Mucosa of rectum (tissue), 2 donors: ENCODE measurements around the gene MRPL55.

Experiments
- H3K27ac ChIP-seq, 2 donors: one replicate each; pipeline ENCODE4 v1.7.0; 2013; ENCODE audit warnings: inconsistent platforms in 2 of 2, low read depth in 2 of 2, low read length in 2 of 2
- H3K27me3 ChIP-seq, 2 donors: one replicate each; pipeline ENCODE4 v1.7.0; 2013; ENCODE audit warnings: low read length in 2 of 2; ENCODE audit not compliant: control insufficient read depth in 2 of 2, insufficient read depth in 2 of 2
- H3K36me3 ChIP-seq, 2 donors: one replicate each; pipeline ENCODE4 v1.7.0; 2013; ENCODE audit warnings: low read length in 2 of 2; ENCODE audit not compliant: control insufficient read depth in 2 of 2, insufficient read depth in 2 of 2
- H3K4me1 ChIP-seq, 2 donors: one replicate each; pipeline ENCODE4 v1.7.0; 2013; ENCODE audit warnings: low read length in 2 of 2, mild to moderate bottlenecking in 1 of 2; ENCODE audit not compliant: control insufficient read depth in 2 of 2, insufficient read depth in 2 of 2
- H3K4me3 ChIP-seq, 2 donors: one replicate each; pipeline ENCODE4 v1.7.0; 2013; ENCODE audit warnings: low read length in 2 of 2
- H3K9ac ChIP-seq, 2 donors: one replicate each; pipeline ENCODE4 v1.7.0; 2013; ENCODE audit warnings: low read length in 2 of 2, low read depth in 1 of 2, mild to moderate bottlenecking in 1 of 2
- H3K9me3 ChIP-seq, 2 donors: one replicate each; pipeline ENCODE4 v1.7.0; 2013; ENCODE audit warnings: low read length in 2 of 2; ENCODE audit not compliant: control insufficient read depth in 2 of 2
- donor health status: healthy.
- donor health status: Normal muscosa, but diverticular disease.

MRPL55 gene

DNA sequence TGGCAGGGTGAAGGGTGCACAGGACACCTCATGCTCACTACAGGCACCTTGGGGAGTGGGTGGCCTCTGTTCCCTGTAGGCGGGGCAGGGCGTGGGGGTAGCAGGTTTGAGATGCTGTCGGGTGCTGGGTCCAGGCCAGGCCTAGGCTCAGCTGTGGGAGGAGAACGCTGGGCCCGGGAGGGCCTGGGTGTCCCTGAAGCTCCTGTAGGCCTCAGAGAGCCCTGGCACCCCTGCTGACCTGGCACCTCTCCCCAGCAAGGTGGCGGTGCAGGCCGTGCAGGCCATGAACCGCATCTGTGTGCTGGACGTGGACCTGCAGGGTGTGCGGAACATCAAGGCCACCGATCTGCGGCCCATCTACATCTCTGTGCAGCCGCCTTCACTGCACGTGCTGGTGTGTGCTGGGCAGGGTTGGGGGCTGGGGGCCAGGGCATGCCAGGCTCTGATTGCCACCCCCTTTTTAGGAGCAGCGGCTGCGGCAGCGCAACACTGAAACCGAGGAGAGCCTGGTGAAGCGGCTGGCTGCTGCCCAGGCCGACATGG lies 38.1 kb upstream of the MRPL55 start:
- Histone ChIP-seq H3K9me3 (no peaks in the 10 kb centered on the region), H3K27me3 (no peaks in the 10 kb centered on the region), H3K4me3 (no peak overlapping the region), H3K36me3 (peaks cover 14 to 18% of the 10 kb centered on the region in 2 donors), H3K9ac (no peak overlapping the region), H3K27ac (no peak overlapping the region), H3K4me1 (peaks cover 9 to 11% of the 10 kb centered on the region in 2 donors)

DNA sequence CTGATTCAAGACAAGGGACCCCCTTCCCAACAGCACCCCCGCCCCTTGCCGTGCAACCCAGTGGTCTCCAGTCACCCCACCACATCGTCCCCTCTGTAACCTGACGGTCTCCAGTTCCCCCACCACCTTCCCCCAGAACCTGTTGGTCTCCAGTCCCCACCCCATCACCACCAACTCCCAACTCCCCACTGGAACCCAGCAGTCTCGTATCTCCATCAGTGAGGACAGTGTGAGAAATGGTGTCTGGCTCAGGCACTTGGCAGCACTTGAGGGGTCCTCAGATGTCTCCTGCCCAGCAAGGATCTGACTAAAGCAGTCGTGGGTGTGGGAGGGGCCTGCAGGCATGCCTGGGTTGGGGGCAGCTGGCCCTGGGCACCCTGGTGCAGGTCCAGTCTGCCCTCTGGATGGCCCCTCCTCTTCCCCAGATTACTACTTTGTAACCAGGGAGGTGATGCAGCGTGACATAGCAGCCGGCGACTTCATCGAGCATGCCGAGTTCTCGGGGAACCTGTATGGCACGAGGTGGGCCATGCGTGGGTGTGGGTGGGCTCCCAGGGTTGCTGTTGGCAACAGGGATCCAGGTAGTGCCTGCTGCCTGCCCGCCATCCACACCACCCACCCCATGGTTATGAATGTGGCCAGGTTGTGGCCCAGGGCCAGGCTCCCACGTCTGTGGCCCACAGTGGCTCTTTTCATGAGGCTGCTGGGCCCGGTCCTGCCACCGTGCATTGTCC lies 37.5 kb upstream of the MRPL55 start:
- Histone ChIP-seq H3K4me3 (no peak overlapping the region), H3K27me3 (no peaks in the 10 kb centered on the region), H3K9ac (no peak overlapping the region), H3K36me3 (peaks cover 14 to 22% of the 10 kb centered on the region in 2 donors), H3K27ac (no peak overlapping the region), H3K4me1 (peaks cover 16 to 18% of the 10 kb centered on the region in 2 donors), H3K9me3 (no peaks in the 10 kb centered on the region)

DNA sequence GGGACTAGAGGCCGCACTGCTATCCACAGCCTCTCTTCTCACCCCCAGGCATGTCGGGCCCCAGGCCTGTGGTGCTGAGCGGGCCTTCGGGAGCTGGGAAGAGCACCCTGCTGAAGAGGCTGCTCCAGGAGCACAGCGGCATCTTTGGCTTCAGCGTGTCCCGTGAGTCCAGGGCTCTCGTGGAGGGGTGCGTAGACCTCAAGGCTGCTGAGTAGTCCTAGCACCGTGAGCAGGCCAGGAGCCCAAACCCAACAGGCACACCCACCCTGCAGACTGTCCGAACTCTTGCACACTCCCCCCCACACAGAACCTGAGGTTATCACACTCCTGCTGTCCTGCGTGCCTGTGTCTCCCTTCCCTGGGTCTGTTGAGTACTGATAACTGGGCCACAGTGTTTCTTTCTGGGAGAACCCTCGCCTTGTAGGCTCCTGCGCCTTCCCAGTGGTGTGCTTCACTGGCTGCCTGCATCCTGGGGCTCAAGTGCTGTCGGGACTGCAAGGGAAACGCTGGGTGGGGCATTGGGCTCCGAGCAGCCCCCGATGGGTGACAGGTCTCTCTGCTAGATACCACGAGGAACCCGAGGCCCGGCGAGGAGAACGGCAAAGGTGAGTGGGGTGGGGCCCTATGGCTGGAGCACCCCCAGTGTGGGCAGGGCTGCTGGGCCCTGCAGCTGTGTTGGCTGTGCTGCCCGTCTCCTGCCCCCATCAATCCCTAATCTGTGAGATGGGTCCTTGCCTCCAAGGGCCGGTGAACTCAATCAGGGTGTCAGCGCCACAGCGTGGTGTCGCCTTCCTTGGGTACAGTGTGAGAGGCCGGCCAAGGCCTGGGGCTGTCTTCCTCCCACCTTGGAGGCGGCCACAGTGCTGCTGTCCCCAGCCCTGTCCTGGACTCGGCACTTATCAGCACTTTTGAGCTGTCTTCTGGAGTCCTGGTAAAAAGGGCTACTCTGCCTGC lies 36.6 kb upstream of the MRPL55 start:
- Histone ChIP-seq H3K9ac (no peak overlapping the region), H3K4me3 (no peak overlapping the region), H3K27ac (no peak overlapping the region), H3K9me3 (no peaks in the 10 kb centered on the region), H3K27me3 (no peaks in the 10 kb centered on the region), H3K4me1 (peaks cover 21 to 22% of the 10 kb centered on the region in 2 donors), H3K36me3 (peaks cover 14 to 22% of the 10 kb centered on the region in 2 donors)

DNA sequence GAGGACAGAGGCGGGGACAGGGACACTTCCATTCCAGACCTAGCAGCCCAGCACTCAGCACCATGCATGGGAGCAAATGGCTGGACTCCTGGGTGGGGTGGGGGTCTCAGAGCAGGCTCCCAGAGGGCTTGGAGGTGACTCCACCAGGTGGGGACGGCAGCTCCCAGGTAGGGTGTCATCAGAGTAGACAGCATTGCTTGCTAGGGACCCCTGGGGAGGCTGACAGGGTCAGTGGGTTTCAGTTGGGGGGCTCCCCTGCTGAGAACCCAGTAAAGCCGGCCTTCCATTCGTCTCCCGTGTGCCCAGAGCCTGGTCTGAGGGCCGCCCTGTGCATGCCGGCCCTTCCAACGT lies 35.9 kb upstream of the MRPL55 start:
- Histone ChIP-seq H3K36me3 (peaks cover 14 to 22% of the 10 kb centered on the region in 2 donors), H3K9me3 (no peaks in the 10 kb centered on the region), H3K9ac (no peak overlapping the region), H3K4me1 (peaks cover 21 to 22% of the 10 kb centered on the region in 2 donors), H3K4me3 (no peak overlapping the region), H3K27ac (no peak overlapping the region), H3K27me3 (no peaks in the 10 kb centered on the region)

DNA sequence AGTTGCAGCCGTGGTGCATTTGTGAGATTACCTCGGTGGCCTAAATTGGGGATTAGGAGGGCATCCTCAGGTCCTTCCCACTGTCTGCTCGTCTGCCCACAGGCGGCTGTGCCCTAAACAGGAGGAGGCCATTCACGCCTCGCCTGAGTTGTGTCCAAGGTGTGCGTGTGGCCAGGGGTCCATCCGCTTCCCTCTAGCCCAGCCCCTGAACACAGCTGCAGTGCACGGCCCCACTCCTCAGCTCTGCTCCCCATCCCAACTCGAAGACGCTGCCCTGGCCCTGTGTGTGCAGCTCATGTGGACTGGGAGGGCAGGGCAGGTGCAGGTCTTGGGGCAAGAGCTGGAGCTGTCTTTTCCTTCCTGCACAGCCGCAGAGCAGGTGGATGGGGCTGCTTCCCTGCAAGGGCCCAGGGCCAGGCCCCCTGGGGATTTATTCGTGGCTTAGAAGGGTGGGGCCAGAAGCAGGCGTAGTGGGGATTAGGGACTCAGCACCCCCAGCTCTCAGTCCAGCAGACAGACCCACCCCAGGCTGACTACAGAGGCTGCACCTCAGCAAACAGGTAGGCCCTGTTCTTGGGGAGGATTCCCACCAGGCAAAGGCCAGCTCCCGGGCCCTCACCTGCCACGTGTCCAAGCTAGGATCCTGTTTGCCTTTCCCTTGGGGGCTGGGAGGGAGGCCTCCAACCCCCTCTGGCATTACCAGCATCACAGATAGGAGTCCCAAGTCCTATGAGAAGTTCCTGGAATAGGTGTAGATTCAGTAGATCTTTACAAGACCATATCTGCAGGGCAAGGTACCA lies 35.3 kb upstream of the MRPL55 start:
- Histone ChIP-seq H3K9me3 (no peaks in the 10 kb centered on the region), H3K4me3 (no peak overlapping the region), H3K27me3 (no peaks in the 10 kb centered on the region), H3K36me3 (peaks cover 14 to 22% of the 10 kb centered on the region in 2 donors), H3K9ac (no peak overlapping the region), H3K4me1 (peaks cover 21 to 22% of the 10 kb centered on the region in 2 donors), H3K27ac (no peak overlapping the region)

DNA sequence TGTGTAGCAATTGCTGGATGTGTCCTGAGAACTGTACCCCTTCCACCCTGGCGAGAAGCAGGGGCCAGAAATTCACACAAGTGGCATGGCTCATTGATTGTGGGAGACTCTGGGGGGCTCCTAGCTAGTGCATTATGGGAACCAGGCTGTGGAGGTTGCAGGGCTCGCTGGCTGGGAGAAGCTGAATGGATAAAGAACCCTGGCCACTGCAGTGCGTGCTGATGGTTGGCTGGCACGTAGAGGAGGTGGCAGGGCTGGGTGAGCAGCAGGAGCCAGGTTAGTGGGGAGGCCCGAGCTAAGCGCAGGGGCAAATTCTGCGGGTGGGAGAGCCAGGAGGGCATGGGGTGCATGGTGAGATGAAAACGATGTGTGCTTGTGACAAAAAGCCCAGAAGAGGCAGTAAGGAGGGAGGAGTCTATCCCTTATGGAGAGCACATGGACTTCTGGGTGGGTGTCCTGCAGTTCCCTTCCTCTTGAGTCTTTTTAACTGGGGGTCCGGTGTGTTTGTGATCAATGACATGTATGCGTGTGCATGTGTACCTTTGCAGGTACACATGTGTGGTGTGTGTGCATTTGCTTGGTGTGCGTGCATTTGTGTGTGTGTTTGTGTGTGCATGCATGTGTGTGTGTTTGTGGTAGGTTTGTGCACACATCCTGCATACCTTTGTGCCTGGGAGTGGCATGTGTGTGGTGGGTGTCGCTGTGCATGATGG lies 34.5 kb upstream of the MRPL55 start:
- Histone ChIP-seq H3K27me3 (no peaks in the 10 kb centered on the region), H3K36me3 (peaks cover 14 to 21% of the 10 kb centered on the region in 2 donors), H3K27ac (no peak overlapping the region), H3K4me3 (no peak overlapping the region), H3K4me1 (peaks cover 21 to 22% of the 10 kb centered on the region in 2 donors), H3K9ac (no peak overlapping the region), H3K9me3 (no peaks in the 10 kb centered on the region)

DNA sequence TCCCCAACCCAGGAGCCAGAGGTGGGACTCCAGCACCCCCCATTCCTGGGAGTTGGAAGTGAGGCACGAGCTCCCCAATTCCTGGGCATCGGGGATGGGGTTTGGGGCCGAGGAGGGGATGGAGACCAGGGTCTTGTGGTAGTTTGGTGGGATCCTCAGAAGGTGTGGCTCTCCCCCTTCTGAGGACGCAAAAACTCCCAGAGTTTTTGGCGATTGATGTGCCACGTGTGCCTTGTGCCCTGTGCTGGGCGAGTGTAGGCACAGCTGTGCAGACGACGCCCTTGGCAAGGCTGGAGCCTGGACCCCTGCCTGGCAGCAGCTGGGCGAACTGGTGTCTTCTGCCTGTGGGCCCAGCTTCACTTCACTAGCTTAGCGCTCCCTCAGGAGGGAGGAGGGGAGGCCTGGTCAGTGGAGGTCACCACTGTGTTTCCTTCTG lies 33.6 kb upstream of the MRPL55 start:
- Histone ChIP-seq H3K9me3 (no peaks in the 10 kb centered on the region), H3K4me3 (no peak overlapping the region), H3K4me1 (peaks cover 21 to 22% of the 10 kb centered on the region in 2 donors), H3K27me3 (no peaks in the 10 kb centered on the region), H3K9ac (no peak overlapping the region), H3K36me3 (peaks cover 10 to 15% of the 10 kb centered on the region in 2 donors), H3K27ac (no peak overlapping the region)

DNA sequence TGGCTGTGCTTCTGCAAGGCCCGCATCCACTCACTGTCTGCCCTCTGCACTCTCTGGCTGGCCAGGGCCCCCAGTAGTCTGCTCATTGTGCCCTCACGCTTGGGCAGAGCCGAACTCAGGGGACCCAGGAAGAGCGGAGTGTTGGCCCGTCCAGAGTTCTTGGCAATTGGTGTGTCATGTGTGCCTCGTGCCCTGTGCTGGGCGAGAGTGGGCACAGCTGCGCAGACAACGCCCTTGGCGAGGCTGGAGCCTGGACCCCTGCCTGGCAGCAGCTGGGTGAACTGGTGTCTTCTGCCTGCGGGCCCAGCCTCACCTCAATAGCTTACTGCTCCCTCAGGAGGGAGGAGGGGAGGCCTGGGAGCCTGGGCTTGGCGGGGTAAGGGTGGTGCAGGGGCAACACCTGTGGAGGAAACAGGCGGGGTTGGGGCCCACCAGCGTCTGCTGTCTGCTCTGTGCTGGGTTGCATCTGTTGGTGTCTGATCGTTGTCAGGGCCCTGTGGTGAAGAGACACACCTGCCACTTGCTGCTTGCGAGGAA lies 33.1 kb upstream of the MRPL55 start:
- peak overlapping the region; percentile 85 to 90 for H3K4me3 ChIP-seq
- H3K27me3 ChIP-seq, result no peaks in the 10 kb centered on the region
- H3K27ac ChIP-seq, result peak overlapping the region; percentile 98 to 100
- peaks cover 10 to 12% of the 10 kb centered on the region in 2 donors for H3K36me3 ChIP-seq
- H3K9ac ChIP-seq, result peak overlapping the region; percentile 95 to 99
- no peaks in the 10 kb centered on the region for H3K9me3 ChIP-seq
- H3K4me1 ChIP-seq, result peaks cover 21 to 22% of the 10 kb centered on the region in 2 donors
